GM19351 (cell line): ENCODE measurements around the gene EBLN1.

Experiments
- ATAC-seq: cut with Tn5 transposase; IDR thresholded peaks from one replicate; pipeline ENCODE4 v1.9.1; 2021; ENCODE audit warnings: mild to moderate bottlenecking, moderate library complexity; ENCODE audit not compliant: unreplicated experiment

The EBLN1 gene

DNA sequence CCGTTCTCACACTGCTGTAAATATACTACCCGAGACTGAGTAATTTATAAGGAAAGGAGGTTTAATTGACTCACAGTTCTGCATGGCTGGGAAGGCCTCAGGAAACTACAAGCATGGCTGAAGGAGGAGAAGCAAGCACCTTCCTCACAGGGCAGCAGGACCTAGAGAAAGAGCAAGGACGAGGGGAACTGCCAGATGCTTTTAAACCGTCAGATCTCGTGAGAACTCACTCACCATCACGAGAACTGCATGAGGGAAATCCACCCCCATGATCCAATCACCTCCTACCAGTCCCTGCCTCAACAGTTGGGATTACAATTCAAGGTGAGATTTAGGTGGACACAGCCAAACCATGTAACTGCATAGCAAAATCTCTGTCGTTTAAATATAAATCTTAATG lies at the start of gene EBLN1:
Gene EBLN1 (minus strand): TSS at position 174 of the 400 bp plus-strand sequence. CDS start 8,032 bp downstream, outside the sequence.
- no peak for ATAC-seq

DNA sequence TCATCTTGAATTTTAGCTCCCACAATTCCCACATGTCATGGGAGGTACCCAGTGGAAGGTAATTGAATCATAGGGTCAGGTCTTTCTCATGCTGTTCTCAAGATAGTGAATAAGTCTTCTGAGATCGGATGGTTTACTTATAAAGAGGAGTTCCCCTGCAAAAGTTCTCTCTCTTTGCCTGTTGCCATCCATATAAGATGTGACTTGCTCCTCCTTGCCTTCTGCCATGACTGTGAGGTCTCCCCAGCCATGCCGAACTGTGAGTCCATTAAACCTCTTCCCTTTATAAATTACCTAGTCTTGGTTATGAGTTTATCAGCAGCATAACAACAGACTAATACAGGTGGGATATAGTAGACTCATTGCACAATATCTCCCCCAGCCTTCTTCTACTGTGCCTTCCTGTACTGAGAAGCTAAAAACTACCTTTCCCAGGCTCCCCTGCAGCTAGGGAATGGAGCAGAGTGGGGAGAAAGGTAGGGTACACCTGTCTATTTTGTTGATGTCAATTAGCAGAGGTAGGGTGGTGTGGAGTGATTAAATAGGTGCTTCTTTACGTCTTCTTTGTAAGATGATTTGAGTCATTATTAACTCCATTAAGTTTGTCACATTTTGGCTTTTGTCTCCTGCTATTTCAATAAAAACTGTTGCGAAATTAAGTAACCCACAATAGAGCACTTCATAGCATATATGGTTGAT lies 48.2 kb upstream of the EBLN1 start:
- no peak for ATAC-seq

DNA sequence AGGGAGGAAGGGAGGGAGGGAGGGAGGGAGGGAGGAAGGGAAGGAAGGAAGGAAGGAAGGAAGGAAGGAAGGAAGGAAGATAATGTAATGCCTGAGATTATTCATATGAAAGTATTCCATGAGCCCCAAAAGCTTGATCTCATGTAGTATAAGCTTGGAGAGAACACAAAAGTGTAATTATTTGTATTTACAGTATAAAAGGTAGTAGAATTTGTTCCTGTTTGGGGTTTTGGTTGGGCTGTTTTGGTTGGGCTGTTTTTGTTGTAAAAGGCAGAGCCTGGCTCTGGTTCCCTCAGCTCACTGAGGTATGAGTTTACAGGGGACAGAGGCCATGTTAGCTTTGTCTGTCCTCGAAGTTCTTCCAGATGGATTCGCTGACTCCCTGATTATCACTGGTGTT lies 45.3 kb upstream of the EBLN1 start:
- no peak for ATAC-seq

GRCh38 chr10:22259280-22259679 lies 41.5 kb upstream of the EBLN1 start:
- ATAC-seq = peak; percentile 74

- no peak for ATAC-seq
Measured at GRCh38 chr10:22258471-22258870, 40.7 kb upstream of the EBLN1 start.

GRCh38 chr10:22253580-22253882 lies 35.7 kb upstream of the EBLN1 start:
- ATAC-seq = no peak

GRCh38 chr10:22252801-22253579 lies 35.2 kb upstream of the EBLN1 start:
- ATAC-seq = peak; percentile 32

DNA sequence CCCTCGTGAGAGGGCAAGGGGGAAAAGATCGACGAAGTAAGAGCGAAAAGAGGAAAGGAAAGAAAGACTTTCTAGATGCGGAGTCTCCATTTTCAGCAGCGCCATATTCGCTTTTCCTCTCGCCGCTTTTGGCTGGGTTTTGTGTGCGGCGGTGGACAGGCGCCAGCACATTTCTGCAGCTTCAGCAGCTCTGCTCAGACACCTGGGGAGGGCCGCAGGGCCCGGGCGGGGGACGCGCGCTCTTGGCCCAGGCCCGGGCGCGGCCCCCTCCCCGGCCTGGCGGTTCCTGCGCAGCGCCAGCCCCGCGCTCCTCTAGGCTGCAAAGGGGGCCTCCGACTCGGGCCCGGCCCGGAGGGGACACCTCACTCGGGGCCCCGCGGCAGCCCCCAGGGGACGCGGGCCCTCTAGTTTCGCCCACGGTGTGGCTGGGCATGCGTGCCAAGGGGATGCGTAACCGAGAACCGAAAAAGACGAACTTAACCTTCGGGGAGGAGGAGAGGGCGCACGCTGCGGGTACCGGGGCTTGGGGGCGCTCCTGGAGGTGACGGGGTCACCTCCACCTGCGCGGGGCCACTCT lies 34.5 kb upstream of the EBLN1 start:
- peak; percentile 54 for ATAC-seq

DNA sequence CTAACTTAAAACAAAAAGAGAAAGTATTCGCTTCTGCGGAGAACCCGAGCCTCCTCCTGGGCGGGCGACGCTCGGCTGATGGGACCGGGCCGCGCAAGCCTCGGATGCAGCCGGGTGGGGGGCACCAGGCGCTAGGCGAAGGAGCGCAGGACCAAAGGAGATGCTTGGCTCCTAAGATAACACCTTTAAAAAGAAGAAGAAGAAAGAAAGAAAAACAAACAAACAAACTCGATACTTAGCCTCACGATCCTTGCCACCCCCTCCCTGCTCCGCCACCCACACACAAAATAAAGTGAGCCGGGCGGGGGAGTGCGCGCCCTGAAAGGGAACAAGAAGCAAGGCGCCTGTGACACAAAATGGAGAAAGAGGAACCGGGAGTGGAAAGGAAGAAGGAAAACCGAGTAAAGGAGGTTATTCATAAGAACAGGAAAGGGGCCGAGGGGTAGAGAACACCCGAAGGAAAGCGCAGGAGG lies 34.0 kb upstream of the EBLN1 start:
- peak; percentile 55 for ATAC-seq

DNA sequence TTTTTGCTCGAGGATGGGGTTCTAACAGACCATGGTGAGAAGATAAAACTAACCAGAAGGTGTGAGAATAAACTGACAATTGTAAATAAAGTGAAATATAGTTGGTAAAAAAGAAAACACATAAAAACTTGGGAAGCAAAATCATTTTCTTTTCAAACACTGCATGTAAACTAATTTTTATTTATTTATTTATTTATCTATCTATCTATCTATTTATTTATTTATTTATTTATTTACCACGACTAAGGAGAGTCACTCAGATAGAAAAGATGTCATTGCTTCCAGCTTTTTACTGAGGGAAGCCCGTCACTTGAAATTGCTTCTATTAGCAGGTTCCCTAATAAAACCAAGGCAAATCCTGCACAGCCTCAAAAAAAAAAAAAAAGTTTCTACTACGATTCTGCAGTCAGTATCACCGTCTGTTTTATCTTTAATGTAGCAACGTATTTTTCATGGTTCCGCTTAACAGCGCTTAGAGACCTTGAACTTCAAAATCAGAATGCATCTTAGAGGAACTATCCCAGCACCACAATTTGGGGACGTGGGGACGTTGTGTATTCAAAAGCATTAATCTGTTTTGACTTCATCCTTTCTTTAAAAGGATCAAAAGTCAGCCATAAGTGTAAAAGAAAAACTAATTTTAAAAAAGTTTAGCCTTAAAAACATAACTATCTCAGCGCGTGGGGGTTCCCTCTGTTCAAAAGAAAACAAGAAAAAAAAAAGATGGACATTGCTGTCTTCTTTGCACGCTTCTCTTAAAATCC lies 33.3 kb upstream of the EBLN1 start:
- no peak for ATAC-seq

DNA sequence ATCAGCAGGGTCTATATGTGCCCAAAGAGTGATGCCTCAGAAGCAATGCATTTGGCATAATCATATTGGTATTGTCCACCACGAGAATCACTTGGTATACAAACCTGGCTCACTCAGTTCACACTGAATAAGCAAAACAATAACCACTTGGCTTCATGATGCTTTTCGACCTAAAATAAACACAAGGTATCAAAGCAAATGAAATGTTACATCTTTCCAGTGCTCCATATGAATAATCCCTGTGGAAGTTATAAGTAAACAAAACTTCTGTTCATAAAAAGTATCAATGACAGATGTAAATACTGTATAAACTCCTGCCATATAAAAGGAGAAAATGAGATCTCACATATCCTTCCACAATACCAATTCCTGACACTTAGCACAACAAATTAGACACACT lies 29.8 kb upstream of the EBLN1 start:
- no peak for ATAC-seq

DNA sequence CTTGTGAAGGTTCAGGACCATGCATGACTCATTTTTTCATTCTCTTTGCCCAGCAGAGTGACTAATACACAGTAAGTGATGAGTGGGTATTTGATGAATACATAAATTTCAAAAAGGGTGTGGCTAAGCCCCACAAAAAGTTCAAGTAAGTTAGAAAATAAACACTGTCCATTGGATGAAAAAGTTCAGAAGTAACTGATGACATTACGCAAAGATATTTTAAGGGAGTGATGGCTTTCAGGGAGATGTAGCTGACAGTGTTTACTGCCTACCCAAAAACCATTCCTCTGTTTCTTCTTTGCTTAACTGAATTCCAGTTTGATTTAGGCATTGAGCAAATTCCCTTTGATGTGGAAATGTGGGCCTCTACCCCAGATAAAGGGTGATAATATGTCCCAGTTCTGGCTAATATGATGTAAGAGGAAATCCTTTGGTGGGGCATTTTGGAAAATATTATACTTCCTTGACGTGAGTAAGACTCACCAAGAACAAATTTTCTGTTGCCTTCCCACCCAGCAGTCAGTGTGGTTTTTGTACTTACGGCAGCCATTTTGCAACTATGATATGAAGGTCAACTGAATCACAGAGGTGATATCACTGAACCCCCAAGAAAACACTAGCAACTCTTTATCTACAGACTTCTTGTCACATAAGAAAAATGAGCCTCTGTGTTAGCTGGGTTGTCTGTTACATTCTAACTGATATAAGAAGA lies 29.0 kb upstream of the EBLN1 start:
- no peak for ATAC-seq

GRCh38 chr10:22245567-22245966 lies 27.8 kb upstream of the EBLN1 start:
- ATAC-seq = no peak

DNA sequence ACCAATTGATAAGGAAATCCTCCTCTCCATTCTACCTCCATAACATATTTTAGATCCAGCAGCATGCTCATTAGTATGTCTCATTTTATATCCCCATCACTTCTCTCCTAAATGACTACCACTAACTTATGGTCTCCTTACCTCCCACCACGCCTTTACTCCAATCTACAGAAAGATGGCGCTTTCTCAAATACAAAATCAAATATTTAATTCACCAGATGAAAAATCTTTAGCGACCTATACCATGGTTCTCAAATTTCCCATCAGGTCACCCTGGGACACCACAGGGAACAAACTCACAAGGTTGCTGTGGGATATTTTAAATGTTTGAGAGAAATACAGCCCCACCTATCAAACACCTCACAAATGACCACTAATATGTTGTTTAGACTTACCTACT lies 27.0 kb upstream of the EBLN1 start:
- no peak for ATAC-seq

GRCh38 chr10:22244001-22244400 lies 26.2 kb upstream of the EBLN1 start:
- ATAC-seq = no peak

GRCh38 chr10:22243321-22243720 lies 25.5 kb upstream of the EBLN1 start:
- ATAC-seq = no peak

GRCh38 chr10:22231260-22231659 lies 13.4 kb upstream of the EBLN1 start:
- ATAC-seq = no peak

DNA sequence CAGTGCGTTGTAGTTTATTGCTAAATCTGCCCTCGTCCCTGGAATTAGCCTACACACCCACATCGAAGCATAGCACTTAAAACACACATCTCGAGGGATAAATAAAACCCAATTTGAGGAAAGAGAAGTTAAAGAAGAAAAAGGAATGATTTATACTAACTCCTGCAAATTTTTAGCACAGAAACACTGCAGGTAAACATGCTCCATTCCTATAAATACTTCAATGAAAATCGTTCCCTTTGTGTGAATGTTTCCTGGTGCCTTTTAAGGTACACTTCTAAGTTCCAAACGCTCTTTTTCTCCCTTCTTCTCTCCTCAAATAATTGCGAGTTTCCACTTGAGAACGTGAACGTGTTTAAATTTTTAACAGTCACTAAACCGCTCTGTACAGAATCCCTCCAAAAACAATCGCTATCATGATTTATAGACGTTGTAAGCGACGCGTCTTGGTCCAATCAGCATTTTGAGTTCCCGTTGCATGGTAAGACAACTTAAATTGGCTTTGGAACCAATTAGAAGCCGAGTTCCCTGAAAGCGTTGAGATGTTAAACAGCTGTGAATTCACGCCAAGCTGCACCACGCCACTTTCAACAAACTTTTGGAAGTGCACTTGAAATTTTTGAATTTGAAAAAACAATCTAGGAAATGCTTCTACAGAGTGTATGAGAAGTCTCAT lies 12.5 kb upstream of the EBLN1 start:
- ATAC-seq = peak; percentile 43

DNA sequence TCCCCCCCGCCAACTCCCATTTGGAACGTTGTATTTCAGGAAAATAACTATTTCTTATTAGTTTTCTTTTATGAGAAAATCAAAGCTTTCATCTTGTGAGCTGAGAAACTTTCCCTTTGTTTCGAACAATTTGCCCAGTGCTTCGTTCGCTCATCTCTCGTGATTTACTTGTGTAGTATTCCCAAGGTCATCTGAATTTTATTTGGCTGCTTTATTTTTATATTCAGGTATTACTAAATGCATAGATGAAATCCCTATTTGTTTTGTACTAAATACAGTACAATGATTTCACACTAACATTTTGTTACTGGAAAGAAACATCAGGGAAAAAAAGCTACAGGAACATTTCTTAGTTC lies 12.0 kb upstream of the EBLN1 start:
- ATAC-seq = no peak
